ENCODE results near the gene PTGES2. TPM values are rescaled to one million over a fixed set of nuclear protein-coding genes. Genes with fewer than 3 reads are reported as not detected.
"Not testable (repeated sequence)": the region's sequence is repeated elsewhere in the genome, so short reads cannot be mapped to it uniquely, and the experiment has no call there.

The PTGES2 gene
- total RNA-seq, 1 donor from 2014 or later, result 58.3 TPM

DNA sequence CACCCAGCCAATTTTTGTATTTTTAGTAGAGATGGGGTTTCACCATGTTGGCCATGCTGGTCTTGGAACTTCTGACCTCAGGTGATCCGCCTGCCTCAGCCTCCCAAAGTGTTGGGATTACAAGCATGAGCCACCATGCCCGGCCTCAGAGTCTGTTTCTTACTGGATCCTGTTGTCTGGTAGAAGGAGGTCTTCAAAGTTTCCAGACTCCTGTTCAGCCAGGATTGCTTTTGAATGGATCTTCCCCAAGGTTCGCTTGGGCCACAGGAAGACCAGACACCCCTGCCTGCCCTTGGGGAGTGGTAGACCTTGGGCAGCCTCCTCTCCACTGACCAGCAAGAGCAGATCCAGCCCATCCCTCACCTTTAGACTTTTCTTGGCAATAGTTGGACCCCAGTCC lies 14.1 kb upstream of the PTGES2 start:
- FAIRE-seq (no peak), DNase-seq (ENCODE audit: low spot score in 2 of 2) (no peak)

DNA sequence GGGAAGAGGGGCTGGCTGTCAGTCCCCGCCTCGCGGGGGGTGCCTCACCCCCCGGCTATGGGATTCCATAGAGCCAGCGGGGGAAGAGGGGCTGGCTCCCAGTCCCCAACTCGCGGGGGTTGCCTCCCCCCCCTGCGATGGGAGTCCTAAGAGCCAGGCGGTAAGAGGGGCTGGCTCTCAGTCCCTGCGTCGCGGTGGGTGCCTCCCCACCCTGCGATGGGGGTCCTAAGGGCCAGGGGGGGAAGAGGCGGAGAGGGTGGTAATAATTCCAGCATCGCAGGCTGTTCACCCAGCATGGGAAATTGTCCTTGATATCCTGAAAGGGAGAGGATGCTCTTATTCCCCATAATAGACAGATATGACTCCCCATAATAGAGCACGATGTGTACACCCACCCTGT lies 12.1 kb upstream of the PTGES2 start:
- no peak for FAIRE-seq
- DNase-seq (ENCODE audit: low spot score in 2 of 2), result no peak

DNA sequence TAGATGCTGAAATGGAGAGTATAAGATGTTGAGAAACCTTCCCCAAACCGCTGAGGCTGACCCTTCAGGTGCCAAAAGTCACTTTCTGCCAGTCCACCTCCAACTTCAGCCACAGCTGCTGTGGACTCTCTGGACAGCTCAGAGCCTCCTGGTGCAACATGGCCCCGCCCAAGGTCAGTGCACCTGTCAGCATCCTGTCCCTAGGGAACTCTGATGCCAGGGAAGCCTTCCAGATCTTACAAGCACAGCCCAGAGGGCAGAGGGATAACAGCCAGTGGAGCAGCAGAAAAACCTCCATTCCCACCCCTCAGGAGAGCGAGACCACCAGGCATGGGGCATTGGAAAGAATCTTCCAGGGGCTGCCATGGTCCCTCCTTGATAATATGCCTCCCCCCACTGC lies 10.5 kb upstream of the PTGES2 start:
- no peak for FAIRE-seq
- no peak for DNase-seq (ENCODE audit: low spot score in 2 of 2)

DNA sequence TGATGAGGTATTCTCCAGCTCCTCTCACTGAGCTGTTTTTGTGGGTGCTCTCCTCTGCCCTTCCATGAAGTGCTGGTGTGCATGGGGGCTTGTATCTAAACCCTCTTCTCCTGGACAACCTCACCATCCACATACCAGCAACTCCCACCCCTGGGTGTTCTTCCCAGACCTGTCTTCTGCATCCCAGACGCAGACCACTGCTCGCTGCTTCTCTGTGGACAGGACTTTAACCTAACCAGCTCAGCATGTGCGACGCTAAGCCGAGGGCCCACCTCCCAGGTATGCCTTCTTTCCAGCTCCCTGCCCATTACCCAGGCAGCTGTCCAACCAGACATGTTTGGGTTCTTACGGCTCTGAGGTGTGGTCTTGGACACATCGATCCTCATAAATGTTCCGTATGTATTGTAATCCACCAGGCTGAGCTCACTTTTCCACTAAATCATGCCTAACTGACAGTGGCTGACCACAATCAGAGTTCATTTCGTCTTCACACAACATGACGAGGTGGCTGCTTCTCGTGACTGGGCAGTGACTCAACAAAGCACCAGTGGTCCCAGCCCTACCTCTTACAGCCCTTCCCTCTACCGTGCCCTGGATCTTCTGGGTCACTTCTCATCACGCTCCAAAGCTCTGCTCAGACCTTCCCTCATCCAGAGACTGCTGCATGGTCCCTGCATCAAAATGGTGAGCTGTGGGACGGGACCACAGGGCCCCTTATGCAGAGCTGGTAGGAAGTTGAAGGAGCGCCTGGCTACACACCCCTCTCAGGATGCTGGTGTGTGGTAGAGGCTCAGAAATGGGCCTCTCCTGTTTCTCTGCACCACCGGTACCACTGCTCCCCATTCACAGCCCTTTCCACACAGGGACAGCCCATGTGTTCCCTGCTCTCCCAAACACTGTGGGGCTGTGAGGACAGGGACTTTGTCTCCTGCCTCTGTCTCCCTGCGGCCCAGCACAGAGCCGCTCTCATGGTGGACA lies 9.6 kb upstream of the PTGES2 start:
- FAIRE-seq, result no peak
- DNase-seq (ENCODE audit: low spot score in 2 of 2), result no peak

DNA sequence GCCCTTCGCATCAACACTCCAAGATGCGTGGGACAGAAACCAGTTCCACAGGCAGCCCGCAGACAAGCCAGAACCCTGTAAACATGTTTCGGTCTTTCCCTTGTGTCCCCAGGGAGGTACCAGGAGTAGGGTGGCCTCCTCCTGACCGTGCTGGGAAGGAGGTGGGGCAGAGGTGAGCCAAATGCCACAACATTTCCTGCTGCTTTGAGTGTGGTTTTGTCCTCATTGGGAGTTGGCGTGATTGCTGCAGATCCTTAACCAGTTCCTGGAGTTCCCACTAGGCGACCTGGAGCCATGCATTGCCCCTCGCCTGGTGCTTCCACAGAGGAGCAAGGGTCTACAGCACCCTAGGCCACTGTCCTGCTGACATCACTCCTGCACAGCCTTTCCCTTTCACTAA lies 8.0 kb upstream of the PTGES2 start:
- not testable (repeated sequence) for FAIRE-seq; DNase-seq (ENCODE audit: low spot score in 2 of 2)

DNA sequence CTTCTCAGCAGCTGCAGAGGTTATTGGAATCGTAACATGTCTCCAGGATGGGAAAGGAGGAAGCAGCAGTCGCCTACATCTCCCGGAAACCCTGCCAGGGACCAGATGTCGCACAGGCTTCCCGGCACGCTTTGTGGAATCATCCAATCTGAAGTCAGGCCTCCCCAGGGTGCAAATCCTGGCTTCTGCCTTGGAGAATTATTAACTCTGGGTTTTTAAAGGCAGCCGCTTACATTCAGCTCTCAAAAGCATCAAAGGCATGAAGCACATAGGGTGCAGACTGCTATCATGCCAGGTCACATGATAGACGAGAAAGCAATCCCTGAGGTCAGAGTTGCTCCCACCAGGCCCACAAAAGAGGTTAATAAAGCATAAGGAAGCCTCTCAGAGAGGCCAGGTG lies 4.6 kb upstream of the PTGES2 start:
- not testable (repeated sequence) for DNase-seq (ENCODE audit: low spot score in 2 of 2); FAIRE-seq

DNA sequence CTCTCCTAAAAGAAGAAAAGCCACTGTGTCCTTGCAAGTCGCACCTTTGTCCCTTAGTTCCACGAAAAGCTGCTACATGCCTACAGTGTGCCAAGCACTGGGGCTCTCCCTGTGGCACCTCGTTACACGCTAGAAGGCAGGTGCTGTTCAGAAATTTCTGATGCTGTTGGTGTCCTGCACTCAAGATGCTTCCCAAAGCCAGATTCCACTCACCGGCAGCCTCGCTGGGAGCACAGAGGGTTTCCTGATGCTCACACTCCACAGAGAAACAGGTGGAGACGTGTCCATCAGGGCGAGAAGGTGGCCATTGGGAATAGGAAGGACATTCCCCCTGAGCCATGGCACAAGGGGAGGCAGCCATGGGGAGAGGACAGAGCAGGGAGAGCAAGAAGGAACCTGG lies 3.8 kb upstream of the PTGES2 start:
- not testable (repeated sequence) for FAIRE-seq; DNase-seq (ENCODE audit: low spot score in 2 of 2)

DNA sequence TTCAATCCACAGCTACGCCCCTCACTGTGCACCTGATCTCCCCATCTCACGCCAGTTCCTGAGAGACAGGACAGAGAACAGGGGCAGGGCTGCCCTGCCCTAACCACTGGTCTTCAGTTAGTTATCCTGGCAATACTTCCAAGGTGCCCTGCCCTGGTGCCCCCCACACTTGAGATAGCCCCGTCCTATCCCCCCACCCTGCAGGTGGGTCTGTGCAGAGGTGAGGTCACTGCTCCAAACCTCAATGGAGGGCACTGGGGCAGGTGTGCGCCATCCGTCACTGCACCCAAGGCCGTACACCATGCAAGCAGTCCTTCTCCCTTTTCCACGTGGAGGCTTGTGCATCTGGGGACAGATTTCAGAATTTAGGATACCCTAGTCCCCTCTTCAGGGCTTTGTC lies 3.1 kb upstream of the PTGES2 start:
- DNase-seq (ENCODE audit: low spot score in 2 of 2); FAIRE-seq: not testable (repeated sequence)

DNA sequence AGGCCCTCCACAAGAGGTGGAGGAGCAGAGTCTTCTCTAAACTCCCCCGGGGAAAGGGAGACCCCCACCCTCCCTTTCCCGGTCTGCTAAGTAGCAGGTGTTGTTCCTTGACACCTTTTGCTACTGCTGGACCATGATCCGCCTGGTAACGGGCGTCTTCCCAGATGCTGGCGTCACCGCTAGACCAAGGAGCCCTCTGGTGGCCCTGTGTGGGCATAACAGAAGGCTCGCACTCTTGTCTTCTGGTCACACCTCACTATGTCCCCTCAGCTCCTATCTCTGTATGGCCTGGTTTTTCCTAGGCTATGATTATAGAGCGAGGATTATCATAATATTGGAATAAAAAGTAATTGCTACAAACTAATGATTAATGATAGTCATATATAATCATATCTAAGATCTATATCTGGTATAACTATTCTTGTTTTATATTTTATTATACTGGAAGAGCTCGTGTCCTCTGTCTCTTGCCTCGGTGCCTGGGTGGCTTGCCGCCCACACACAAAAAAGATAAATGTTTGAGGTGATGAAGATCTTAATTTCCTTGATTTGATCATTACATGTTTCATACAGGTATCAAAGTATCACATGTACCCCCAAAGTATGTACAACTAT lies 2.6 kb upstream of the PTGES2 start:
- not testable (repeated sequence) for DNase-seq (ENCODE audit: low spot score in 2 of 2); FAIRE-seq

DNA sequence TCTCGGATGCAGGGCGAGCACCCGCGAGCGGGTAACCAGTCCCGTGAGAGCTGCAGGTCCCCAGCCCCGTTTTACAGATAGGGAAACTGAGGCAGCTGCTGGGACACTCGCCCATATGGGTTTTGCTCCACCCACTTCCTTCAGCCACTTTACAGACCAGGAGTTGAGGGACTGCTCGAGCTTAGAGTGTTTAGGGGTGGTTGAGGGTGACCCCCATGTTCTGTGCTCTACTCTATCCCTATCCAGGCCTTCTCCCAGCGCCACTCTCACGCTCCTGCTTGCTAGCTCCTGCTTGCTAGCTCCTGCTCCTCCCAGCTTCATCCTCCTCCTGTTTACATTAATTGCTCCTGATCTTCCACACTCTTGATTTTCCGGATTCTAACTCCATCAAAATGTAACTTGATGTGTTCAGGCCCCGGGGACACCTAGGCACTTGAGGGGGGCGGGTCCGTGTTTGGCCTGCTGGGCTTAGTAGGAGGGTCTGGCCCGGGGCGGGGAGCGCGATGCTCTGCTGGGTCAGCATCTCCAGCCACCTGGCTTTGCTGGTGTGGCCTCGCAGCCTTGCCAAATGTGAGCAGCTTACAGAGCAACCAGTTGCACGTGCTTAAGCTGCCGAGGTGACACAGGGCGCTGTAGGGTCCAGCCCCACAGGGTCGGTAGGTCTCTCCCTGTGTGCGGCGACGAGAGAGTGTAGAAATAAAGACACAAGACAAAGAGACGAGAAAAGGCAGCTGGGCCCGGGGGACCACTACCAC lies 1.5 kb upstream of the PTGES2 start:
- no peak for FAIRE-seq
- DNase-seq (ENCODE audit: low spot score in 2 of 2), result no peak

DNA sequence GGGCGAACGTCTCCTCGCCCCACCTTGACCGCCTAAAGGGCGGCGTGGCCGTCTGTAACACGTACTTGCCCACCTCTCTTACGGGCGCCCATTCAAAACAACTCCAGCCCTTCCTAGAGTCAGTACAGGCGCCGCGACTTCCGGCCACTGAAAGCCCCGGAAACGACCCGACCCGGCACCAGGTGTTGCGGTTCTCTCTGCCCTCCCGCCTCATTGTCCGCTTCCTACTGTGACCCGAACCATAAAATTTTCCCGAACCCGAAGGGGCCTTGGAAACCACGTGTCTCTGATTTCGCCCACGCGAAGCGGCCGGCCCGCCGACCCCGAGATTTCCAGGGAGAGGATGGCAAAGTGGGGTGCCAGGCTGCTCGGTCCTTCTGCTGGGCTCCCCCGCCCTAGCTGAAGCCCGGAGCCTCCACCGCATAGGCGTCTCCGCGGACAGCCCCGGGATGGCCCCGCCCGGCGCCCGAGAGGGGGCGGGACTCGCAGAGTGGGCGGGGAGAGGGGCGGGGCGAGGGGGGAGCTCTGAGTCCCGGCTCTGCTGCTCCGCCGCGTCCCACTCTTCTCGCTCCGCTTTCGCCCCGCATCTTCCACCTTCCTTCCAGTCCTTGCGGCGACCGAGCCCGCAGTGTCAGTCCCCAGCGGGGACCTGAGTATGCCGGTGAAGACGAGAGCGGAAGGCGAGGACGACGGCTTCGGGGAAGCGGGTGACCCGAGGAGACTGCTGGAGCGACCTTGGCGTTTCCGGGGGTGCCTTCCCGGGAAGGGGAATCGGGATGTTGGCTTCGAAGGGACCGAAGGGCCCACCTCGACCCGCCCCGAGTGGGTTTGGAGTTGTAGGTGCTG lies 684 bp upstream of the PTGES2 start:
- peak; percentile 89 for DNase-seq (ENCODE audit: low spot score in 2 of 2)
- FAIRE-seq, result no peak

DNA sequence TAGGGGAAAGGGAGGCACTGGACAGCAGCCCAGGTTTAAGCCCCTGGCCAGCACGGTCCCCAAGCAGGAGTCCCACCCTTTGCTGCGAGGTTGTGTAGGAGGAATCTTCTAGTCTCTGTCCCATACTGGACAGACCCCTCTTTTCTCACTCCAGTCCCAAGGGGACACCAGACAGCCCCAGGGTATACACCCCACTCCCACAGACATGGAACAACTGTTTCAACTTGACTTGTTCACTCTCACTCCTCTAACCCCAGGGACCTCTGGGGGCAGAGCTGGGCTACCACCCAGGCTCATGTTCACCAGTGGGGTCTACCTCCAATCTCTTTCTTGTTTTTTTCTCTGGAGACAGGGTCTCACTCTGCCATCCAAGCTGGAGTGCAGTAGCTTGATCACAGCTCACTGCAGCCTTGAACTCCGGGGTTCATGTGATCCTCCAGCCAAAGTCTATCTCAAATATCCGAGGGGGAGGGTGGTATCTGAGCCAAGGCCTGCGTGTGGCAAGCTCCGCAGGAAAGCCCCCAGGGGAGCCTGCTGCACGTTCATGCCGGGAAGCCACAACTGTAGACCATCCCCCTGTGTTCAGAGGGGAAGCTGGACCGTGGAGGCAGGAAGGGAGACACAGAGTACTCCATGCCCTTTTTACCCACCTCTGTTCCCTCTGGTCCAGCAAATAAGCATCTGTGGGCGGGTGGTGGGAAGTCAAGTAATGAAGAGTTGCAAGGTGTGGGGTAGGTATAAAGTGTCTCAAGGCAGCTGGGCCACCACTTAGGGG lies 1.8 kb downstream of the PTGES2 start:
- no peak for DNase-seq (ENCODE audit: low spot score in 2 of 2)
- FAIRE-seq, result no peak

DNA sequence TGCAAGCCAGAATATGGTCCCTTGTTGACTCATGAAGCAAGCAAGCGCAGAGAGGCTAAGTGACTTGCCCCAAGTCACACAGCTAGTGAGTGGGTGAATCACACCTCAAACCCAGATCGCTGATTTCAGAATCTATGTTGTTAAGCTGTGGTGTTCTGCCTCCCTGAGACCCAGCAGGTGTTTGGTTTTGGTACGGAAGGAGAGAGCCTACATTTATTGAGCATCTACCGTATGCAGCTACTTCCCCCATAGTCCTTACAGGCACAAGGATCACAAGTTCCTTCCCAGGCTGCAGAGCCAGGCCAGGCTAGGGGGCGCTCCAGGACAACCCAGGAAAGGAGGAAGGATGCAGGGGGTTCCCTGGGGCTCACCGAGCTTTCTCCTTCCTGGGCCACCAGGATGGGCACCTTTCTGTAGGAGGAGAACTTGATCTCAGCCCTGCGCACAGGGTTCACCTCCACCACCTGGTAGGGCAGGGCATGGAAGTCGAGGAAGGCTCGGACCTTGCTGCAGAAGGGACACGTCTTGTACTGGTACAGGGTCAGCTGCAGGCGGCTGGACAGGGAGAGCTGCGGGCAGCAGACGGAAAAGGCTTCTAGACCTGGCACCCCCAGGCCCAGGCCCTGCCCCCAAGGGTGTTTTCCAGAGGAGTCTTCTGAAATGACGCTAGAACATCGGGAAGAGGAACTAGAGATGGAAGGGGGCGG lies 2.5 kb downstream of the PTGES2 start:
- no peak for DNase-seq (ENCODE audit: low spot score in 2 of 2)
- no peak for FAIRE-seq

DNA sequence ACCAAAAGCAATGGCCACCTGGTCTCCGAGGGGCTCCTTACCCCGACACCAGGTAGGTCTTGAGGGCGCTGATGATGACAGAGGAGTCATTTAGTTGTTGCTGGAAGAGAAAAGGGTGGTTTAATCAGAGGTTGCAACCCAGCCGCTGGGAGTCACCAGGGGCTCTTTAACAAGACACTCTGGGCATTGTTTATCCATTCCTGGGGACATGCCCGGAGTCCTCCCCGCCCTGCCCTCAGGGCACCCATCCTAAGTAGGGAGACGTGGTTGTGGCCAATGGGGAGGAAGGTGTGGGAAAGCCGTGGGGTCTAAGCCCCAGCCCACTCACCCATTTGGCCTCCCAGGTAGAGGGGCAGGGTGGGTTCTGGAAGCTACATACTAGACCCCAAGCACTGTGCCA lies 3.1 kb downstream of the PTGES2 start:
- FAIRE-seq, result no peak
- DNase-seq (ENCODE audit: low spot score in 2 of 2), result no peak

DNA sequence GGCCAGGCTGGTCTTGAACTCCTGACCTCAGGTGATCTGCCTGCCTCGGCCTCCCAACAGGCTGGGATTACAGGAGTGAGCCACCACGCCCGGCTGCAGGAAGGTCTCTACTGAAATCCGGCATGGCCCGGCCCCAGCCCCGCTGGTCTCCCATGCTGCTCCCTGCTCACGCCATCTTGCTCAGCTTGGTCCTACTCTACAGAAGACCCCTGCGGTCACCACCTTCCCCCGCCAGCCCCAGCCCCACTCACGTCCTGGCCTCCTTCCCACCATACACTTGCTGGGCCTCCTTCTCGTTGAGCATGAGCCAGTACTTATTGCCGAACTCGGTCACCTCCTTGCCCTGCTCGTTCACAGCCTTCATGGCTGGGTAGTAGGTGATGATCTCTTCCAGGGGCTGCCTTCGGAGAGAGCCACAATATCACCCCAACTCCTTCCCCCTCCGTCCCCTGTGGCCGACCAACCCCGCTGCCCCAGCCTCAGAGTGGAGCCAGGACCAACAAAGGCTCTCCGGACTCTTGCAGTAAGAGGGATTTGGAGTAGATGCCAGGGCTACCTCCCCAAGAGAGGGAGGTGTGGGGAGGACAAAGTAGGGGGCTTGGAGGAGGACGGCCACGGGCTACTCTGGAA lies 4.0 kb downstream of the PTGES2 start:
- DNase-seq (ENCODE audit: low spot score in 2 of 2) (no peak), FAIRE-seq (no peak)

DNA sequence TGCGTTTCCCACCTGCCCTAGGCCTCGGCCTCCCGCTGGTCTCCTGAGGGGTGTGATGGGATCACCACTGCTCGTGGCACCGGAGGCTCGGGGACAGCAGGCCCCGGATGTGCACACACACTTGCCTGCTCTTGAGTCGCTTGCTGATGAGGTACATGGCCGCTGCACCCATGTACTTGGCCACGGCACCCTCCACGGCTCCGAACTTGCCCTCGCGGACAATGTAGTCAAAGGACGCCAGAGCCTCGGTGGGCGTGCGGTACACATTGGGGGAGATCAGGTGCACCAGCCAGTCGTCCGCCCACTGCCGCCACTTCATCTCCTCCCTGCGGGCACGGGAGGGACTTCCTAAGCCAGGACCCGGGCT lies 4.7 kb downstream of the PTGES2 start:
- DNase-seq (ENCODE audit: low spot score in 2 of 2) (no peak), FAIRE-seq (no peak)

DNA sequence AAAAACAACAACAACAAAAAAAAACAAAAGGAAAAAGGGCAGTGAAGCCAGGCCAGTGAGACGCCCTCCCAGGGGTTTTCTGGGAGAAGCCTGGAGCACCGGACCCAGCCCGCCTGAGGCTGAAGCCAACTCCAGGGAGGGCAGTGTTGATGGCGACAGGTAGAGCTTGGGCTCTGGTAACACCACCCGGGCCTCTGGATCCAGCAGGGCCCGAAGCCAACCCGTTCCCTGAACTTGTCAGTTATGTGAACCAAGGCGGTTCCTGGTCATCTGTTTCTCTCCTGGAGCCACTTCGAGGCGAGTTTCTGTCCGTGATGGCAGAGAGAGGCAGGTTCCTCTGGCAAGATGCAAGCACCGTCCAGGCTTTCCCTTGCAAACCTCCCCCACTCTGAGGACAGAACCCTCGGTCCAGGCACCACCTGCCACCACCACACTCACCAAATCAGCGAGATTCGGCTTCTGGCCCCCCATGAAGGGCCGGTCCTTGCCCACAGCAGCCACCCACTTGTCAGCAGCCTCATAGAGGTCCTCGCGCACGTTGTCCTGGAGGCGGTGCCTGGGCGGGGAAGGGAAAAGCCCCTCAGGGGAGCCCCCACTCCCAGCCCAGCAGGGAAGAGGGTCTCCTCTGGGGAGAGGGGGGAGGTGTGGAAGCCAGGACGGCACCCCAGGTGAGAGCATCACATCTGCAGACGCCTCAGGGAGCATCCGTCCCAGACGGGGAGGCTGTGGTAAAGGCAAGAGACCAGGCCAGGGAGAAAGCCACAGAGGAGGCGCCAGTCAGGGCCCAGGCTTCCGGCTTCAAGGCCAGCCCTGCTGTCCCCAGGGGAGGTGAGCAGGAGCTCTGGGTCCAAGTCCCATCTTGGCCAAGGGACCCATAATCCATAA lies 5.4 kb downstream of the PTGES2 start:
- no peak for FAIRE-seq
- no peak for DNase-seq (ENCODE audit: low spot score in 2 of 2)

Measured in frontal cortex (tissue), 4 donors.